GM10847 (cell line): Measurements from ENCODE around the gene MUC3A.

Experiments used
- POLR2A ChIP-seq: IDR thresholded peaks from 2 replicates; pipeline ENCODE4 v1.6.1; 2011; ENCODE audit not compliant: insufficient read length; ENCODE audit errors: extremely low read depth

MUC3A gene

DNA sequence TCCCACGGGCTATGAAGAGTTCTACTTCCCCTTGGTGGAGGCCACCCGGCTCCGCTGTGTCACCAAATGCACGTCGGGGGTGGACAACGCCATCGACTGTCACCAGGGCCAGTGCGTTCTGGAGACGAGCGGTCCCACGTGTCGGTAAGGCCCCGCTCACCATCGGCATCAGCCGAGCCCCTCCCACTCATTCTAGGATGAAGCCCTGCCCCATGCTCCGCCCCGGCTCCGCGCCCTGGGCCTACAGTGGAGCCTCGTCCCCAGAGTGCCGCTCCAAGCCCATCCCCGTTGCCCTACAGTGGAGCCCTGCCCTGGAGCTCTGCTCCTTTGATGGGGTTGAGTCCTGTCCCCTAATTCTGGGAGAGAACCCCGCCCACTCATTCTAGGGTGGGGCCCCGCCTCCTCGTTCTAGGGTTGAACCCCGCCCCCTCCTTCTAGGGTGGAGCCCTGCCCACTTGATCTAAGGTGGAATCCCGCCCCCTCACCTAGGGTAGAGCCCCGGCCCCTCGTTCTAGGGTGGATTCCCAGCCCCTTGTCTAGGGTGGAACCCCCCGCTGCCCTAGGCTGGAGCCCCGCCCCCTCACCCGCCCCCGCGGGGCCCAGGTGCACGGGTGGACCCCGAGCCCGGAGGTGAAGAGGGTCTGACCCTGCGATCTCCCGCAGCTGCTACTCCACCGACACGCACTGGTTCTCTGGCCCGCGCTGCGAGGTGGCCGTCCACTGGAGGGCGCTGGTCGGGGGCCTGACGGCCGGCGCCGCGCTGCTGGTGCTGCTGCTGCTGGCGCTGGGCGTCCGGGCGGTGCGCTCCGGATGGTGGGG lies 16.6 kb downstream of the MUC3A start:
- no peak for TF ChIP-seq POLR2A

DNA sequence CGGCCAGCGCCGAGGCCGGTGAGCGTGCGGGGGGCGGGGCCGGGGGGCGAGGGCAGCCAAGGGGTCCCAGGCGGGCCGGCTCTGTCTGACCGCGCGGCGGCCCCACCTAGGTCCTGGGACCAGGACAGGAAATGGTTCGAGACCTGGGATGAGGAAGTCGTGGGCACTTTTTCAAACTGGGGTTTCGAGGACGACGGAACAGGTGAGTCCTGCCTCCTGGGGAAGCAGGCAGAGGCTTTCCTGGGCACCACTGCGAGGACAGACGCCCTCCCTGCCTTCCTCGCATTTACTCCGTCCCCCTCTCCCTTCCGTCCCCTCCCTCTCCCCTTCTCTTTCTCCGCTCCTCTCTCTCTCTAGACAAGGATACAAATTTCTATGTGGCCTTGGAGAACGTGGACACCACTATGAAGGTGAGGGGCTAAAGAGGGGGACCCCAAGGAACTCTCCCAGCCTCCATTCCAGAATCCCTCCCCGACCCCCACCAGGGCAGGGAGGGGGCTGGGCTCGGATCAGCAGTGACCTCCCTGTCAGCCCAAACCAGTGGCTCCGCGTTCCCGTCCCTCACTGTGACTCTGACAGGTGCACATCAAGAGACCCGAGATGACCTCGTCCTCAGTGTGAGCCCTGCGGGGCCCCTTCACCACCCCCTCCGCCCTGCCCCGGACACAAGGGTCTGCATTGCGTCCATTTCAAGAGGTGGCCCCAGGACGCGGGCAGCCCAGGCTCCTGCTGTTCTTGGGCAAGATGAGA lies 17.4 kb downstream of the MUC3A start:
- no peak for TF ChIP-seq POLR2A

DNA sequence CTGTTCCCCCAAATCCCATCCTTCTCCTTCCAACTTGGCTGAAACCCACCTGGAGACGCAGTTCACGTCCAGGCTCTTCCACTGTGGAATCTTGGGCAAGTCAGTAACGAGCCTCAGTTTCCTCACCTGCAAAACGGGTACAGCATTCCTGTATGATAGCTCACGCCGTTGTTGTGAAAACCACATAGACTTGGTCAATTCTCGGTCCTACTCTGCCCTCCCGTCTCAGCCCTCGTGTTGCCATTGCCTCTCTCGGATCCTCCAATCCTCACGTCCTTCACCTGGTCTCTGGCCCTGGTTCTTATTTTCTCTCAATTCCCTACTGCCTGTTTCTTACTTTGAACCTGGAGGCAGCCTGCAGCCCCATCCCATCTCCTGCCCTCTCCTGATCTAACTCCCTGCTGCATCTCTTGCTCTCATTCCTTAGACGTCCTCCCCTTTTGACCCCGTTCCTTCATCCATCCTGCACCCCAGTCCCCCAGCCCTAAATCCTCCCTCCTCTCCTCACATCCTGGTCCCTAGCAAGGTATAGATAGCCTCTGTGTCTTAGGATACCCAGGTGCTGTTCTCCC lies 18.0 kb downstream of the MUC3A start:
- TF ChIP-seq POLR2A: no peak

DNA sequence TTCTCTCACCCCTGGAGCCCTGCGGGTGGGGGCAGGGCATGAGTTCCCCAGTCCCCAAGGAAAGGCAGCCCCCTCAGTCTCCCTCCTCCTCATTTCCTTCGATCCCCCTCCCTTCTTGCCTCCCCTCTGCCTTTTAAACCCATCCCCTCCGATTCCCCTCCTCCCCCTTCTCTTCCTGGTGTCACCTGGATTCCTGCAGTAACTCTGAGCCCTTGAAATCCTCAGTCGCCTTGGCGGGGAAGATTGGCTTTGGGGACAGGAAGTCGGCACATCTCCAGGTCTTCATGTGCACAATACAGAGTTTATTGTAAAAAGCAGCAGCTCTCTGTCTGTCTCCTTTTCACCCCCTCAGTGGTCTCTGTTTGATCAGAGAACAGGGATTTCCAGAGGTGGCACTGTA lies 18.7 kb downstream of the MUC3A start:
- TF ChIP-seq POLR2A: no peak

DNA sequence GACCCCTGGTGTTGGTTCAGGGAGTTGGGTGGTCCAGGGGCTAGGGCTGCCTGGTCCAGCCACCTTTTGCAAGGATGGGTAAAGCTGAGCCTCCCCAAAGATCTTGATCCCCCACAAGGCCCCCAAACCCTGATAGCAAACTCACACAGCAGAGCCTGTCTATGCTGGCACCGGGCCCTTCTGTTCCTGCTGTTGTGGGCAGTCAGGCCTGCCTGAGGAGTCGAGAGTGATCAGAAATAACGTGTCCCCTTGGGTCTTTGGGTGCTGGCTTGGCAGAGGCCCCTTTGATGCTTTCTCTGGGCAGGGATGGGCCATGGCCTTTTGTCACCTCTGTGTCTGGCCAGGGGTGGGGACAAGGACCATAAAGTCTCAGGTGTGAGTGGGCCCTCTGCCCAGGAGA lies 19.3 kb downstream of the MUC3A start:
- TF ChIP-seq POLR2A: no peak

DNA sequence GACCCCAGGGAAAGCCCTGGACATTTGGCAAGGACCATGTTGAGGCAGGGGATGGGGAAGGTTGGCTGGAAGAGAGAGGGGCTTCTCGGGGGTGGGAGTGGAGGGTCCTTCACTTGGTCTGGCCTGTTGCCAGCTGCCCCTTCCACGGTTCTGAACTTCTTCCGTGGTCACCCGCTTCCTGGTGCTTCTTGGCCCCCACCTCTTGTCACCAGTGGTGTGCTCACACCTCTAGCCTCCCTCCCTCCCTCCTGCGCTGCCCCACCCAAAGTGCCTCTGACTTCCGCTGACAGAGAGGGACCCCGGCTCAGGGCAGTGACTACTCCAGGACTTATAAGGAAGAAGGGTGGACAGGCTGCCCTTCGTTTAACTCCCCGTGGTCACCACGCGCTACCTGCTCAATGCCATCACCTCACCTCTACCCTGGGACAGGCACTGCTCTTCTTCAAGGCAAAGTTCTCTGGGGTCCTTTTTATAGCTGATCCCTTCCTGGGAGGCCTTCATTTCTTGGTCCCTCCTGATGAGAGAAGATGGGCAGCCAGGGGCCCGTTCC lies 19.8 kb downstream of the MUC3A start, which contains the start of gene MUC12:
TSS of gene MUC12 (plus strand) at position 500 of the 550 bp plus-strand sequence. CDS start 58 bp downstream, outside the sequence.
- TF ChIP-seq POLR2A: no peak

DNA sequence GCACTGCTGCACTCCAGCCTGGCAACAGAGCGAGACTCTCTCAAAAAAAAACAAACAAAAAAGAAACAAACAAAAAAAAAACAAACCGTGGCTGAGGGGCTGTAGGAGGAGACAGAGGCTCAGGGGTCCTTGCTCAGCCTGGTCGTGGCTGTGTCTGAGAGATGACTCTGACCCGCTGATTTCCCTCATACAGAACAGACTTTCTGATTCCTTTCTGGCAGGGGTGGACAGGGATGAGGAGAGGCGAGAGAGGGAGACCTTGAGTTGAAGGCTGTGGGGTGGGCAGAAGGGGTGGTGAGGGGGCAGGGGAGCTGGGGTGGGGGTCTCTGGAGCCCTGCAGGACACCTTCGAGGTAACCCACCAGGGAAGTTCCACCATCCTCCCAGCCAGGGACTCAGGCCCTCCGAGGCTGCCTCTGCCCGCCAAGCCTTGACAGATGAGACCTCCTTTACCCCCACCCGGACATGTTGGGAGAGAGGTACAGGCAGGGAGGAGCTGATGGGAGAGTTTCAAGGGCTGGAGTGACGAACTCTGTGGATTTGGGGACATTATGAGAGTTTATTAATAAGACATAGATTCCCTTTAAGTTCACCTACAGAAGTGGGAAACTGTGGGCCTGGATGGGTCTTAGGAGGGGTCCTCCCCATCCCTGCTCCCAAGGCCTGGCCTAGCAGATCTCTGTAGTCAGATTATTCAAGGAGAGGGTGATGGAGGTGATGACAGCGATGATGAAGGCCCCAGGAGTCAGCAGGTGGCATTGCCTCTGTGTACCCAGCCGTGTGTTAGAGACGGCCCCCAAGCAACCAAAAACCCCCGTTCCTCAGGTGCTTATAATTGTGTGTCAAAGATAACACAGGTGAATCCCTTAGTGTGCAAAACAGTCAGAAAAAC lies 22.0 kb downstream of the MUC3A start:
- no peak for TF ChIP-seq POLR2A

DNA sequence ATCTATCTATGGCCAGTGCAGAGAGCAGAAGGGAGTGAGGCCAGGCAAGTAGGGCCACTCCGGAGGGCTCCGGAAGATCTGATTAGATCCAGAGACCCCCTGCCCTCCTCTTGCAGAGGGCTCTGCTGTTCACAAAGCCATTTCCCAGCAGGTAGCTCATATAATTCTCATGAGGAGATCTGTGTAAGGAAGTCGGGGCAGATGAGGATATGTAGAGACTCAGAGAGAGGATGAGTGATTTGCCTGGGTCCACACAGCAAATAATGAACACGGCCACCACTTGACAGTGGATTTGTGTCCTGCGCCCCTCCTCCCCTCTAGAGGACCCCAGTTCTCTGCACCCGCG lies 22.6 kb downstream of the MUC3A start:
- no peak for TF ChIP-seq POLR2A

DNA sequence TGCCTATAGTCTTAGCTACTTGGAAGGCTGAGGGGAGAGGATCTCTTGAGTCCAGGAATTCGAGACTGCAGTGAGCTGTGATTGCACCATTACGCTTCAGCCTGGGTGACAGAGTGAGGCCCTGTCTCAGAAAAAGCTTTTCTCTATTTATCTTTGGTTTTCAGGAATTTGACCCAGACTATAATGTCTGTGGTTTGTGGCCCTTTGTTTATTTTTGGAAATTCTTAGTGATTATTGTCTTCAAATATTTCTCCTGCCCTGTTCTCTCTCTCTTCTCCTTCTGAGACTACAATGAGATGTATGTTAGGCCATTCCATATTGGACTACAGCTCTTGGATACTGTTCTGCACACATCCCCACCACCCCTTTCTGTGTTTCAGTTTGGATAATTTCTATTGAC lies 24.7 kb downstream of the MUC3A start:
- TF ChIP-seq POLR2A: no peak

DNA sequence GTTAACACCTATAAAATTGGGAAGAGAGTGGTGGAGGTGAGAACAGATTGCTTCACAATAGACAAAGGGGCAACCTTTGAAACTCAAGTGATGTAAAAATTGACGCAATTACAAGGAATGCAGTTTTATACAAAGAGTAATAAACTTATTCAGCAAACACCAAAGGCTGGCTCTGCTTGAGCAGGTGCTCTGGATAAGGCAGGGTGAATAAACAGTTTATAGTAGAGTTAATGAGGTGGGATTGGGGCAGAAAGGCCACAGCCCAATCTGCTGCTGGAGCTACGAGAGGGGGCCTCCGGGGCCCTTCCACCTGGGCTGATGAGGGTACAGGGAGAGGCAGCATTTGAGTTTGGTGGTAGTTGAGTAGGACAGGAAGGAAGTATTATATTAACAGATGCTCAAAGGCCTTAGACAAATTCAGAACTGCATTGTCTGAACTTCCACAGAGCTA lies 26.1 kb downstream of the MUC3A start:
- TF ChIP-seq POLR2A: no peak

DNA sequence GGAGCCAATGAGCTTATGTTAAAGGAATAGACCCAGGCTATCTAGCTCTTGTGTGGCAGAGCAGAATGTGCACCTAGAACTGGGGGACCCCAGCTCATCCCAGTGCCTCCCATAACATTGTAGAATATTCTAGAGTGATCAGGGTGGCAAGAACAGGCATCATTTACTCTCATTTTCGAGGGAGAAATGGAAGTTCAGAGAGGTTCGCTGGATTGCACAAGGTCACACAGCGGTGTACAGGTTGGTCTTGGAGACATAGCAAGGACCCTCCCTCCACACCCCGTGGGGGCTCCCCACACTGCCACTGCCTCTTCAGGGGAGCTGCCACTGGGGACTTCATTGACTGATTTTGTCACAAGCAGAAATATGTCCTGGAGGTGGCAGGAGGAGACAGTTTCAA lies 29.0 kb downstream of the MUC3A start:
- TF ChIP-seq POLR2A: no peak

DNA sequence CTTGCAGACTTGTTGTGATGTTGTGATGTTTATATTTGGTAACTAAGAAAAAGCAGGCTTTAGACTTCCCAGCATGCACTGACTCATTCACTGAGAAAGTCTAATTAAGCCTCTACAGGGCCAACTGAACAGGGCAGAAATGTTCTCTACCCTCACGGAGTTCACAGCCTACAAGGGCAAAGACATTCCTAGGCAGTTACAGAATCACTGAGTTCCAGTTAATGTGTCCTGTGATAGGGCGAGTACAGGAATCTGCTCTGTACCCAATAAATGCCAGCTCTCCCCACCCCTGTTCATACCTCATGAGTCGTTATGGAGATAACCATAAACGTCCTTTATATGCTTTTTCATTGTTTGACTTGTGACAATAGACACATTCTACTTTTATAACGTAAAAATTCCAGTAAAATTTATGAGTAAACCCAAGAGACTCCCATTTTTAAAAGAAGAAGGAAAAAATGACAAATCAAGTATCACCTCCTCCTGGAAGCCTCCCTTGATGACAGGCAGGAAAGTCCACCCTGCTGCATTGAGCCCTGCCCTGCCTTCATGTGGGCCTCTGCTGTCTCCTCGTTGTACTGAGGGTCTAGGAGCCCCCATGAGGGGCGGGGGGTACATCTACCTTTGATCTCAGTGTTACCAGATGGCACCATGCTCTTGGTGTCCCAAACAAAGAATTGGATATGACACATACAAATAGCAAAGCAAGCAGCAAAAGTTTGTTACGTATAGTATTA lies 34.3 kb downstream of the MUC3A start:
- no peak for TF ChIP-seq POLR2A

DNA sequence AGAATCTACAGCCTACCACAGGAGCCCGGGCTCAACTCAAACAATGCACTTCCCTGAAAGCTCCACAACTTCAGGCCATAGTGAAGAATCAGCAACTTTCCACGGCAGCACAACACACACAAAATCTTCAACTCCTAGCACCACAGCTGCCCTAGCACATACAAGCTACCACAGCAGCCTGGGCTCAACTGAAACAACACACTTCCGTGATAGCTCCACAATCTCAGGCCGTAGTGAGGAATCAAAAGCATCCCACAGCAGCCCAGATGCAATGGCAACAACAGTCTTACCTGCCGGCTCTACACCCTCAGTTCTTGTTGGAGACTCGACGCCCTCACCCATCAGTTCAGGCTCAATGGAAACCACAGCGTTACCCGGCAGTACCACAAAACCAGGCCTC lies 42.3 kb downstream of the MUC3A start:
- no peak for TF ChIP-seq POLR2A

DNA sequence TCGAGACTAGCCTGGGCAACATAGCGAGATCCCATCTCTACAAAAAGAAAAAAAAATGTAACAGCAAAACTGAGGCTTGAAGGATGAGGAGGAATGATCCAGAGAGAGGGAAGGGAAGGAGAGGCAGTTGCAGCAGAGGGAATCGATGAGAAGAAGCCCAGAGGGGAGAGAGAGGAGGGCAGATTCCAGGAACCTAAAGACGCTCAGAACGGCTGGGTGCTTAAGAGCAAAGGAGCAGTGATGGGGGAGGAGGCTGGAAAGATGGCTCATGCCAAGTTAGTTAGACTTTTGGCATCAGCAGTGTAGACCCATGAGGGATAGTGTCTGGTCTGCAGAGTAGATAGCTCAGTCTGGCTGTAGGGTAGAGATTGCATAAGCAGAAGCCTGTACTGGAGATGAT lies 60.3 kb downstream of the MUC3A start:
- no peak for TF ChIP-seq POLR2A

DNA sequence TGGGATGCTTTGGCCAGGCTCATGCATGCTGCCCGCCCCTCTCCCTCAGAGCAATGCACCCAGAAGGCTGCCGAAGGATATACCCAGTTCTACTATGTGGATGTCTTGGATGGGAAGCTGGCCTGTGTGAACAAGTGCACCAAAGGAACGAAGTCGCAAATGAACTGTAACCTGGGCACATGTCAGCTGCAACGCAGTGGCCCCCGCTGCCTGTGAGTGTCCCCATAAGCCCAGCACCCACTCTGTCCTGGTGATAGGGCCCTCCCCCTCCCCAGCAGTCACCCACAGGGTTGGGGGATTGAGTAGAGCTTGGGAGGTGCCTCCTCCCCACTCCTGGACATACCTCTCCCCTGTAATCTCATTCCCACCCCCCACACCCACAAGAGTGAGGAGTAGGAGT lies 63.6 kb downstream of the MUC3A start:
- no peak for TF ChIP-seq POLR2A

DNA sequence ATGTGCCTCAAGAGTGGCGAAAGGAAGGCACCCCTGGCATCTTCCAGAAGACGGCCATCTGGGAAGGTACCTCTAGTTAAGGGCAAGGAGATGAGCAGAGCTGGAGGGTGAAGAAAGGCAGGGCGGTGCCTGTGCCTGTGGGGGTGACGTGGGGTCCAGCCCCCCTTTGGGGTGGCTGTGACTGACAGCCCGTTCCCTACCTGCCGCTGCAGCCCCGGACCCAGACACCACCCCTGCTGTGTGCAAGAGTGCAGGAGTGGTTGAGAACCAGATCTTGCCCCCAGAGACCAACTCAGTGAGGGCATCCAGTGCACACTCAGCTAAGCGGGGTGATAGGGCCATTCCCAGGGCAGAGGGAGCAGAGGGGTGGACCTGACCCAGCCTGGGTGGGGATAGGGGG lies 66.3 kb downstream of the MUC3A start:
- no peak for TF ChIP-seq POLR2A
